HL-60 (cell line): Measurements from ENCODE around the gene HADH.

Experiments used
- DNase-seq, 2 experiments: peaks; one replicate each; pipeline ENCODE4 v3.0.0-alpha.2; 2010 to 2020; ENCODE audit warnings: low read depth in 1 of 2, low spot score in 1 of 2
- H3K27ac ChIP-seq: fragments of 250-450 bp; sonication (Bioruptor Pico); replicated peaks from 2 replicates; pipeline ENCODE4 v1.5.1; 2020; ENCODE audit warnings: mild to moderate bottlenecking, moderate library complexity
- H3K27me3 ChIP-seq: fragments of 250-450 bp; sonication (Bioruptor Pico); 2 replicates; pipeline ENCODE4 v1.5.1; 2021; ENCODE audit warnings: mild to moderate bottlenecking, moderate library complexity; ENCODE audit not compliant: insufficient read depth, poor library complexity, severe bottlenecking
- H3K4me3 ChIP-seq: replicated peaks from 2 replicates; pipeline ENCODE4 v1.5.1; 2011; ENCODE audit warnings: mild to moderate bottlenecking, control low read depth, low read length; ENCODE audit not compliant: insufficient read depth
- CTCF ChIP-seq: IDR thresholded peaks from one replicate; pipeline ENCODE4 v1.5.1; 2011; ENCODE audit warnings: low read length, control low read depth, inconsistent platforms; ENCODE audit not compliant: insufficient read depth
- GABPA ChIP-seq: IDR thresholded peaks from 2 replicates; pipeline ENCODE4 v1.6.1; 2012; ENCODE audit warnings: low read depth
- POLR2AphosphoS5 ChIP-seq: IDR thresholded peaks from 2 replicates; pipeline ENCODE4 v1.6.1; 2012; ENCODE audit warnings: low read depth
- REST ChIP-seq: IDR thresholded peaks from 2 replicates; pipeline ENCODE4 v1.6.1; 2012; ENCODE audit warnings: low read depth; ENCODE audit not compliant: insufficient replicate concordance
- SPI1 ChIP-seq: IDR thresholded peaks from 2 replicates; pipeline ENCODE4 v1.6.1; 2012; ENCODE audit warnings: low read depth, mild to moderate bottlenecking, borderline replicate concordance

The HADH gene

GRCh38 chr4:108054025-108054638 is 64.4 kb downstream of the HADH start:
- no peak overlapping the region for H3K4me3 ChIP-seq
- no peak overlapping the region for H3K27ac ChIP-seq
- no peak for TF ChIP-seq CTCF
- no peak for TF ChIP-seq GABPA
- no peak for TF ChIP-seq POLR2AphosphoS5
- TF ChIP-seq SPI1, result no peak
- TF ChIP-seq REST, result no peak
- H3K27me3 ChIP-seq, result peaks cover 5% of the 10 kb centered on the region
- no peak for DNase-seq

- H3K4me3 ChIP-seq, result no peak overlapping the region
- H3K27ac ChIP-seq, result no peak overlapping the region
- peaks cover 5% of the 10 kb centered on the region for H3K27me3 ChIP-seq
- DNase-seq, result no peak
- no peak for TF ChIP-seq GABPA
- TF ChIP-seq POLR2AphosphoS5, result no peak
- no peak for TF ChIP-seq SPI1
- TF ChIP-seq REST, result no peak
These were observed 66.1 kb downstream of the HADH start for GRCh38 chr4:108055787-108056186.

- DNase-seq, result no peak
- TF ChIP-seq GABPA, result no peak
- TF ChIP-seq REST, result no peak
- no peak for TF ChIP-seq SPI1
- Histone ChIP-seq H3K27ac (no peak overlapping the region), H3K27me3 (peaks cover 5% of the 10 kb centered on the region), H3K4me3 (no peak overlapping the region)
These were observed 66.7 kb downstream of the HADH start for GRCh38 chr4:108056418-108056817.

- no peak for DNase-seq
- no peak for TF ChIP-seq SPI1
- no peak for TF ChIP-seq REST
- no peak for TF ChIP-seq POLR2AphosphoS5
- no peak for TF ChIP-seq GABPA
- no peak for TF ChIP-seq CTCF
- Histone ChIP-seq H3K4me3 (no peak overlapping the region), H3K27me3 (peaks cover 11% of the 10 kb centered on the region), H3K27ac (no peak overlapping the region)
These were observed 69.2 kb downstream of the HADH start for GRCh38 chr4:108058685-108059440.
